Lower leg skin (tissue), 3 donors: Measurements from ENCODE around the gene C1QTNF6.

Experiments
- POLR2A ChIP-seq, 2 donors: fragments of 450-650 bp; IDR thresholded peaks; one replicate each; pipeline ENCODE4 v1.6.1; 2016 to 2017; ENCODE audit warnings: antibody characterized with exemption in 2 of 2, mild to moderate bottlenecking in 1 of 2, moderate library complexity in 1 of 2
- TF ChIP-seq, protein P1 (sequence below), 3 donors: fragments of 450-650 bp; IDR thresholded peaks; one replicate each; pipeline ENCODE4 v1.5.1; 2016; ENCODE audit warnings: antibody characterized with exemption in 3 of 3, mild to moderate bottlenecking in 3 of 3, moderate library complexity in 2 of 3

GRCh38 chr22:37141971-37142370 lies 46.1 kb downstream of the C1QTNF6 start:
- TF ChIP-seq, protein P1, sequence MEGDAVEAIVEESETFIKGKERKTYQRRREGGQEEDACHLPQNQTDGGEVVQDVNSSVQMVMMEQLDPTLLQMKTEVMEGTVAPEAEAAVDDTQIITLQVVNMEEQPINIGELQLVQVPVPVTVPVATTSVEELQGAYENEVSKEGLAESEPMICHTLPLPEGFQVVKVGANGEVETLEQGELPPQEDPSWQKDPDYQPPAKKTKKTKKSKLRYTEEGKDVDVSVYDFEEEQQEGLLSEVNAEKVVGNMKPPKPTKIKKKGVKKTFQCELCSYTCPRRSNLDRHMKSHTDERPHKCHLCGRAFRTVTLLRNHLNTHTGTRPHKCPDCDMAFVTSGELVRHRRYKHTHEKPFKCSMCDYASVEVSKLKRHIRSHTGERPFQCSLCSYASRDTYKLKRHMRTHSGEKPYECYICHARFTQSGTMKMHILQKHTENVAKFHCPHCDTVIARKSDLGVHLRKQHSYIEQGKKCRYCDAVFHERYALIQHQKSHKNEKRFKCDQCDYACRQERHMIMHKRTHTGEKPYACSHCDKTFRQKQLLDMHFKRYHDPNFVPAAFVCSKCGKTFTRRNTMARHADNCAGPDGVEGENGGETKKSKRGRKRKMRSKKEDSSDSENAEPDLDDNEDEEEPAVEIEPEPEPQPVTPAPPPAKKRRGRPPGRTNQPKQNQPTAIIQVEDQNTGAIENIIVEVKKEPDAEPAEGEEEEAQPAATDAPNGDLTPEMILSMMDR (IDR thresholded peaks at IDR 0.05): no peak
- no peak for TF ChIP-seq POLR2A (IDR thresholded peaks at IDR 0.05)
